ENCODE measurements around the gene APCDD1. TPM values are rescaled to one million over a fixed set of nuclear protein-coding genes. Genes with fewer than 3 reads are reported as not detected.

APCDD1 gene
- total and polyA plus RNA-seq, 2 of the 13 experiments (the other 11 are each of a cell fraction or from before 2014, with no cell fraction given): 2.1 to 8.6 TPM

DNA sequence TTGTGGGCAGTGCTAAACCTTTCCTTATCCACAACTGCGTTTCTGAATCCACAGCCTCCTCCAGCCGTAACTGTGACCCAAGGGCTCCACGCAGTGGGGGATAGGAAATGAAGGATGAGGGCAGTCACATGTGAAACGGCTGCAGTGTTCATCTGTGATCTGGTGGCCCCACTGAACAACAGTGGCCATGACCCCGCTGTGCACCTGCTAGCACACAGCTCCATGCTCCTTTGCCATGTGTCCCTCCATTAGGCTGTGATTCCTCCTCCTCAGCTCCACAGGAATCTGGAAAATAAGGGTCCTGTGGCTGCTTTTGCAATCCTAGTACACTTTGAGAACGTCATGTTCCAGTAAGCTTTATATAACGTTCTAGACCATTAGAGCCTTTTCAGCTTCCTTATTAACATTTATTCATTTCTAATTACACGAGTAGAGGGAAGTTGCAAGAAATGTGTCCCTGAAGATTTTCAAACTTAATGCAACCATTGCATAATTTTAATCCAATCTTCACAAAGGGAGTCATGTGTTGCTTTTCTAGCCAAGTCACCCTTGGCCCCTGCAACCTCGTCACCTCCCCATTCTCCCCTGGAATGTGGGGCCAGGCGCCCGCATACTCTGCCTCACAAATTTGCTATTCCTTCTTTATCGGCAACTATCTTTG, 64.3 kb downstream of the APCDD1 start (continued):
- TF ChIP-seq, protein P1, sequence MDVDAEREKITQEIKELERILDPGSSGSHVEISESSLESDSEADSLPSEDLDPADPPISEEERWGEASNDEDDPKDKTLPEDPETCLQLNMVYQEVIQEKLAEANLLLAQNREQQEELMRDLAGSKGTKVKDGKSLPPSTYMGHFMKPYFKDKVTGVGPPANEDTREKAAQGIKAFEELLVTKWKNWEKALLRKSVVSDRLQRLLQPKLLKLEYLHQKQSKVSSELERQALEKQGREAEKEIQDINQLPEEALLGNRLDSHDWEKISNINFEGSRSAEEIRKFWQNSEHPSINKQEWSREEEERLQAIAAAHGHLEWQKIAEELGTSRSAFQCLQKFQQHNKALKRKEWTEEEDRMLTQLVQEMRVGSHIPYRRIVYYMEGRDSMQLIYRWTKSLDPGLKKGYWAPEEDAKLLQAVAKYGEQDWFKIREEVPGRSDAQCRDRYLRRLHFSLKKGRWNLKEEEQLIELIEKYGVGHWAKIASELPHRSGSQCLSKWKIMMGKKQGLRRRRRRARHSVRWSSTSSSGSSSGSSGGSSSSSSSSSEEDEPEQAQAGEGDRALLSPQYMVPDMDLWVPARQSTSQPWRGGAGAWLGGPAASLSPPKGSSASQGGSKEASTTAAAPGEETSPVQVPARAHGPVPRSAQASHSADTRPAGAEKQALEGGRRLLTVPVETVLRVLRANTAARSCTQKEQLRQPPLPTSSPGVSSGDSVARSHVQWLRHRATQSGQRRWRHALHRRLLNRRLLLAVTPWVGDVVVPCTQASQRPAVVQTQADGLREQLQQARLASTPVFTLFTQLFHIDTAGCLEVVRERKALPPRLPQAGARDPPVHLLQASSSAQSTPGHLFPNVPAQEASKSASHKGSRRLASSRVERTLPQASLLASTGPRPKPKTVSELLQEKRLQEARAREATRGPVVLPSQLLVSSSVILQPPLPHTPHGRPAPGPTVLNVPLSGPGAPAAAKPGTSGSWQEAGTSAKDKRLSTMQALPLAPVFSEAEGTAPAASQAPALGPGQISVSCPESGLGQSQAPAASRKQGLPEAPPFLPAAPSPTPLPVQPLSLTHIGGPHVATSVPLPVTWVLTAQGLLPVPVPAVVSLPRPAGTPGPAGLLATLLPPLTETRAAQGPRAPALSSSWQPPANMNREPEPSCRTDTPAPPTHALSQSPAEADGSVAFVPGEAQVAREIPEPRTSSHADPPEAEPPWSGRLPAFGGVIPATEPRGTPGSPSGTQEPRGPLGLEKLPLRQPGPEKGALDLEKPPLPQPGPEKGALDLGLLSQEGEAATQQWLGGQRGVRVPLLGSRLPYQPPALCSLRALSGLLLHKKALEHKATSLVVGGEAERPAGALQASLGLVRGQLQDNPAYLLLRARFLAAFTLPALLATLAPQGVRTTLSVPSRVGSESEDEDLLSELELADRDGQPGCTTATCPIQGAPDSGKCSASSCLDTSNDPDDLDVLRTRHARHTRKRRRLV (CRISPR knock-in tag; IDR thresholded peaks at IDR 0.05): no peak
- TF ChIP-seq, protein P2, sequence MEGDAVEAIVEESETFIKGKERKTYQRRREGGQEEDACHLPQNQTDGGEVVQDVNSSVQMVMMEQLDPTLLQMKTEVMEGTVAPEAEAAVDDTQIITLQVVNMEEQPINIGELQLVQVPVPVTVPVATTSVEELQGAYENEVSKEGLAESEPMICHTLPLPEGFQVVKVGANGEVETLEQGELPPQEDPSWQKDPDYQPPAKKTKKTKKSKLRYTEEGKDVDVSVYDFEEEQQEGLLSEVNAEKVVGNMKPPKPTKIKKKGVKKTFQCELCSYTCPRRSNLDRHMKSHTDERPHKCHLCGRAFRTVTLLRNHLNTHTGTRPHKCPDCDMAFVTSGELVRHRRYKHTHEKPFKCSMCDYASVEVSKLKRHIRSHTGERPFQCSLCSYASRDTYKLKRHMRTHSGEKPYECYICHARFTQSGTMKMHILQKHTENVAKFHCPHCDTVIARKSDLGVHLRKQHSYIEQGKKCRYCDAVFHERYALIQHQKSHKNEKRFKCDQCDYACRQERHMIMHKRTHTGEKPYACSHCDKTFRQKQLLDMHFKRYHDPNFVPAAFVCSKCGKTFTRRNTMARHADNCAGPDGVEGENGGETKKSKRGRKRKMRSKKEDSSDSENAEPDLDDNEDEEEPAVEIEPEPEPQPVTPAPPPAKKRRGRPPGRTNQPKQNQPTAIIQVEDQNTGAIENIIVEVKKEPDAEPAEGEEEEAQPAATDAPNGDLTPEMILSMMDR (CRISPR knock-in tag; IDR thresholded peaks at IDR 0.05): peak; percentile 70
- TF ChIP-seq ARNTL (CRISPR knock-in tag; IDR thresholded peaks at IDR 0.05): no peak
- TF ChIP-seq PCBP1 (IDR thresholded peaks at IDR 0.05; ENCODE audit: borderline replicate concordance, low read depth, low read length): no peak
- TF ChIP-seq RBAK (CRISPR knock-in tag; IDR thresholded peaks at IDR 0.05): no peak
- TF ChIP-seq ZNF569 (CRISPR knock-in tag; IDR thresholded peaks at IDR 0.05; ENCODE audit: borderline replicate concordance): no peak
- TF ChIP-seq TIGD3 (CRISPR knock-in tag; IDR thresholded peaks at IDR 0.05; ENCODE audit: borderline replicate concordance): no peak
- TF ChIP-seq ZNF121 (CRISPR knock-in tag; IDR thresholded peaks at IDR 0.05): no peak
- no peak for TF ChIP-seq ZNF740 (CRISPR knock-in tag; IDR thresholded peaks at IDR 0.05)
- TF ChIP-seq, protein P3, sequence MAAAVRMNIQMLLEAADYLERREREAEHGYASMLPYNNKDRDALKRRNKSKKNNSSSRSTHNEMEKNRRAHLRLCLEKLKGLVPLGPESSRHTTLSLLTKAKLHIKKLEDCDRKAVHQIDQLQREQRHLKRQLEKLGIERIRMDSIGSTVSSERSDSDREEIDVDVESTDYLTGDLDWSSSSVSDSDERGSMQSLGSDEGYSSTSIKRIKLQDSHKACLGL (CRISPR knock-in tag; IDR thresholded peaks at IDR 0.05): no peak
- TF ChIP-seq ZNF644 (CRISPR knock-in tag; IDR thresholded peaks at IDR 0.05; ENCODE audit: low read depth): no peak
- no peak for TF ChIP-seq ZNF136 (CRISPR knock-in tag; IDR thresholded peaks at IDR 0.05; ENCODE audit: low read depth)
- TF ChIP-seq HMG20A (CRISPR knock-in tag; IDR thresholded peaks at IDR 0.05; ENCODE audit: borderline replicate concordance): 0 out of 2 replicates have a peak, but pooled peaks have one; percentile 17
- no peak for TF ChIP-seq RELA (CRISPR knock-in tag; IDR thresholded peaks at IDR 0.05)
- TF ChIP-seq JDP2 (CRISPR knock-in tag; IDR thresholded peaks at IDR 0.05; ENCODE audit: borderline replicate concordance): no peak
- TF ChIP-seq MAFK (conservative IDR thresholded peaks at IDR 0.05 in 1 of 2, IDR thresholded peaks at IDR 0.05 in 1 of 2; ENCODE audit: low read length in 2 of 2): peak in 1 of 2 experiments; percentile 34; a peak in 1 of 4 replicates

Data from HepG2 (cell line).